C4-2B (cell line): ENCODE results near the gene RNF17.

Experiments used
- H3K27ac ChIP-seq: fragments of 450-650 bp; 2 replicates; pipeline ENCODE4 v1.5.1; 2017
- CTCF ChIP-seq: fragments of 450-650 bp; conservative IDR thresholded peaks from 2 replicates; pipeline ENCODE4 v1.5.1; 2017; ENCODE audit warnings: mild to moderate bottlenecking
- ZFX ChIP-seq: fragments of 450-650 bp; IDR thresholded peaks from 2 replicates; pipeline ENCODE4 v1.6.1; 2017

Gene RNF17

GRCh38 chr13:24738366-24738847 lies 25.6 kb upstream of the RNF17 start:
- TF ChIP-seq CTCF = no peak
- no peak for TF ChIP-seq ZFX
- no peak overlapping the region for H3K27ac ChIP-seq

- H3K27ac ChIP-seq = no peak overlapping the region
These were observed 23.7 kb upstream of the RNF17 start for GRCh38 chr13:24740014-24740890.

GRCh38 chr13:24741016-24741662 lies 22.8 kb upstream of the RNF17 start:
- no peak; the same call in 1 of the 2 replicates for TF ChIP-seq CTCF
- no peak for TF ChIP-seq ZFX
- H3K27ac ChIP-seq = no peak overlapping the region

More at GRCh38 chr13:24740014-24740890, 23.7 kb upstream of the RNF17 start:
- TF ChIP-seq CTCF (no peak), ZFX (no peak)

GRCh38 chr13:24741791-24742190 lies 22.2 kb upstream of the RNF17 start:
- H3K27ac ChIP-seq = no peak overlapping the region
- TF ChIP-seq CTCF = no peak
- TF ChIP-seq ZFX = no peak

- no peak for TF ChIP-seq ZFX
- no peak overlapping the region for H3K27ac ChIP-seq
These were observed 21.7 kb upstream of the RNF17 start for GRCh38 chr13:24742294-24742693.

- TF ChIP-seq ZFX = no peak
- TF ChIP-seq CTCF = no peak
- H3K27ac ChIP-seq = no peak overlapping the region
These were observed 21.0 kb upstream of the RNF17 start for GRCh38 chr13:24742977-24743376.

- no peak for TF ChIP-seq ZFX
- TF ChIP-seq CTCF = no peak
- no peak overlapping the region for H3K27ac ChIP-seq
These were observed 19.7 kb upstream of the RNF17 start for GRCh38 chr13:24744247-24744646.
